ENCODE data around the gene PAX8.

The PAX8 gene

GRCh38 chr2:113216891-113217454 lies 61.7 kb downstream of the PAX8 start:
- TF ChIP-seq RAD21 (IDR thresholded peaks at IDR 0.05; ENCODE audit: low read depth) (no peak), TAF1 (IDR thresholded peaks at IDR 0.05; ENCODE audit: low read depth) (no peak), ZBTB7A (IDR thresholded peaks at IDR 0.05; ENCODE audit: low read depth) (no peak), MAX (IDR thresholded peaks at IDR 0.05) (no peak), EGR1 (IDR thresholded peaks at IDR 0.05) (no peak), EP300 (IDR thresholded peaks at IDR 0.05; ENCODE audit: borderline replicate concordance) (no peak), CEBPB (IDR thresholded peaks at IDR 0.05) (no peak), FOXM1 (IDR thresholded peaks at IDR 0.05; ENCODE audit: borderline replicate concordance, low read depth) (no peak), TCF12 (IDR thresholded peaks at IDR 0.05; ENCODE audit: low read depth) (no peak), TEAD4 (IDR thresholded peaks at IDR 0.05) (no peak), YY1 (IDR thresholded peaks at IDR 0.05; ENCODE audit: low read depth) (no peak), REST (IDR thresholded peaks at IDR 0.05; ENCODE audit: low read depth) (no peak), NFIC (IDR thresholded peaks at IDR 0.05) (no peak), CREB1 (IDR thresholded peaks at IDR 0.05; ENCODE audit: low read depth) (no peak)
- TF ChIP-seq, protein P1, sequence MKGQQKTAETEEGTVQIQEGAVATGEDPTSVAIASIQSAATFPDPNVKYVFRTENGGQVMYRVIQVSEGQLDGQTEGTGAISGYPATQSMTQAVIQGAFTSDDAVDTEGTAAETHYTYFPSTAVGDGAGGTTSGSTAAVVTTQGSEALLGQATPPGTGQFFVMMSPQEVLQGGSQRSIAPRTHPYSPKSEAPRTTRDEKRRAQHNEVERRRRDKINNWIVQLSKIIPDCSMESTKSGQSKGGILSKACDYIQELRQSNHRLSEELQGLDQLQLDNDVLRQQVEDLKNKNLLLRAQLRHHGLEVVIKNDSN (IDR thresholded peaks at IDR 0.05): no peak

GRCh38 chr2:113216321-113216720 lies 62.4 kb downstream of the PAX8 start:
- no peak for TF ChIP-seq NFIC (IDR thresholded peaks at IDR 0.05)
- peak; percentile 4; the same call in 1 of the 2 replicates for TF ChIP-seq FOXM1 (IDR thresholded peaks at IDR 0.05; ENCODE audit: borderline replicate concordance, low read depth)

- TF ChIP-seq CEBPB (IDR thresholded peaks at IDR 0.05) (no peak), TEAD4 (IDR thresholded peaks at IDR 0.05) (no peak)
Measured at GRCh38 chr2:113215056-113215455, 63.7 kb downstream of the PAX8 start.

DNA sequence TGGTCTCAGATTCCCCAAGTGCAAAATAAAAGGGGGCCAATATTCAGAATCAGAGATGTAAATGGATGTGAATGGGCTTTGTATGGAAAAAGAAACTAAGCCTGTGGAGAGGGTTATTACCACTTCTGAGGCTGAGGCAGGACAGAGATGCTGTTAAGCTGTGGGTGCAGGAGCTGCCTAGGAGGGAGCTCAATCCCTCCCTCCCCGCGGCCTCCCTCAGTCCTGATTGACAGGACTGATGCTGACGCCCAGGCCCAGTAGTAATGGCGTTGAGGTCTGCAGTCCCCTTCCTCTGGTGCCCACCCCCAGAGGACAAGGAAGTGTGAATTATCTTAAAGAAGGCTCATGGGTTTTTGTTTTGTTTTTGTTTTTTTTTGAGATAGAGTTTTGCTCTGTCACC lies 64.6 kb downstream of the PAX8 start:
- TF ChIP-seq TAF1 (IDR thresholded peaks at IDR 0.05; ENCODE audit: low read depth) (no peak), RAD21 (IDR thresholded peaks at IDR 0.05; ENCODE audit: low read depth) (no peak), TEAD4 (IDR thresholded peaks at IDR 0.05) (peak; percentile 21; the same call in 1 of the 2 replicates)

- no peak for TF ChIP-seq EGR1 (IDR thresholded peaks at IDR 0.05)
- TF ChIP-seq, protein P1 (IDR thresholded peaks at IDR 0.05): no peak
- no peak for TF ChIP-seq TAF1 (IDR thresholded peaks at IDR 0.05; ENCODE audit: low read depth)
- no peak for TF ChIP-seq ZBTB7A (IDR thresholded peaks at IDR 0.05; ENCODE audit: low read depth)
- no peak for TF ChIP-seq CEBPB (IDR thresholded peaks at IDR 0.05)
- no peak for TF ChIP-seq NFIC (IDR thresholded peaks at IDR 0.05)
- TF ChIP-seq RAD21 (IDR thresholded peaks at IDR 0.05; ENCODE audit: low read depth): no peak
- TF ChIP-seq YY1 (IDR thresholded peaks at IDR 0.05; ENCODE audit: low read depth): no peak
- no peak for TF ChIP-seq EP300 (IDR thresholded peaks at IDR 0.05; ENCODE audit: borderline replicate concordance)
- no peak for TF ChIP-seq TCF12 (IDR thresholded peaks at IDR 0.05; ENCODE audit: low read depth)
Measured at GRCh38 chr2:113213061-113213930, 65.4 kb downstream of the PAX8 start.

GRCh38 chr2:113212245-113213060 lies 66.3 kb downstream of the PAX8 start:
- peak; percentile 17; the same call in 1 of the 2 replicates for TF ChIP-seq TCF12 (IDR thresholded peaks at IDR 0.05; ENCODE audit: low read depth)
- 0 out of 2 replicates have a peak, but pooled peaks have one; percentile 36 for TF ChIP-seq ZBTB7A (IDR thresholded peaks at IDR 0.05; ENCODE audit: low read depth)
- no peak for TF ChIP-seq CREB1 (IDR thresholded peaks at IDR 0.05; ENCODE audit: low read depth)
- no peak for TF ChIP-seq TAF1 (IDR thresholded peaks at IDR 0.05; ENCODE audit: low read depth)
- 0 out of 2 replicates have a peak, but pooled peaks have one; percentile 6 for TF ChIP-seq TEAD4 (IDR thresholded peaks at IDR 0.05)
- TF ChIP-seq YY1 (IDR thresholded peaks at IDR 0.05; ENCODE audit: low read depth): no peak
- TF ChIP-seq, protein P1 (IDR thresholded peaks at IDR 0.05): peak; percentile 14; the same call in 1 of the 2 replicates
- TF ChIP-seq EGR1 (IDR thresholded peaks at IDR 0.05): no peak
- TF ChIP-seq FOXM1 (IDR thresholded peaks at IDR 0.05; ENCODE audit: borderline replicate concordance, low read depth): no peak
- no peak for TF ChIP-seq REST (IDR thresholded peaks at IDR 0.05; ENCODE audit: low read depth)
- TF ChIP-seq EP300 (IDR thresholded peaks at IDR 0.05; ENCODE audit: borderline replicate concordance): peak; percentile 40; the same call in 1 of the 2 replicates
- TF ChIP-seq NFIC (IDR thresholded peaks at IDR 0.05): peak; percentile 57
- TF ChIP-seq CEBPB (IDR thresholded peaks at IDR 0.05): no peak
- no peak for TF ChIP-seq RAD21 (IDR thresholded peaks at IDR 0.05; ENCODE audit: low read depth)
- TF ChIP-seq MAX (IDR thresholded peaks at IDR 0.05): no peak
